Endothelial cell of umbilical vein (primary cell): ENCODE data around the gene ADGRD1. TPM values are rescaled to one million over a fixed set of nuclear protein-coding genes. Genes with fewer than 3 reads are reported as not detected.

Experiments
- BruUV-seq: library from RNA; stranded (reverse); fragments of 400-500 nt; replicated peaks from 2 replicates; lab custom pipeline; 2021; lab: Mats Ljungman, UMichigan
- CTCF ChIA-PET: fragments of 300-600, 350-600 bp; sonication (Branson Sonifier 250); formaldehyde crosslinking; loops from one replicate; lab custom pipeline; 2021; ENCODE audit warnings: antibody characterized with exemption, inconsistent platforms; lab: Charles Lee
- POLR2A ChIA-PET: fragments of 300-600, 350-600 bp; sonication (Branson Sonifier 250); formaldehyde crosslinking; loops from one replicate; lab custom pipeline; 2021; ENCODE audit warnings: antibody characterized with exemption, inconsistent platforms; lab: Charles Lee
- DNase-seq: peaks from one replicate; pipeline ENCODE4 v3.0.0-alpha.2; 2011; ENCODE audit warnings: low read depth, low spot score
- FAIRE-seq: peaks from 2 replicates; lab custom pipeline; 2011; peaks lifted over from hg19 to GRCh38; lab: Jason Lieb, UNC
- H2AFZ ChIP-seq: 2 replicates; pipeline ENCODE4 v1.6.0; 2012; ENCODE audit warnings: low read depth, low read length, control low read depth, inconsistent platforms
- H3K27ac ChIP-seq: 2 replicates; pipeline ENCODE4 v1.5.1; 2011; ENCODE audit warnings: low read depth, mild to moderate bottlenecking, control low read depth, low read length, moderate library complexity; ENCODE audit not compliant: insufficient read depth
- H3K27me3 ChIP-seq, 2 experiments: 2 replicates each; pipeline versions ENCODE4 v1.6.0 to v1.6.1; 2011; ENCODE audit warnings: low read length in 2 of 2, mixed read lengths in 1 of 2; ENCODE audit not compliant: control insufficient read depth in 2 of 2, insufficient read depth in 2 of 2
- H3K36me3 ChIP-seq, 2 experiments: 2 replicates in 1 of 2; 3 replicates in 1 of 2; pipeline ENCODE4 v1.5.1; 2011; ENCODE audit warnings: low read length in 2 of 2, mild to moderate bottlenecking in 1 of 2, moderate library complexity in 1 of 2; ENCODE audit not compliant: control insufficient read depth in 2 of 2, insufficient read depth in 2 of 2; ENCODE audit errors: extremely low read depth in 1 of 2
- H3K4me1 ChIP-seq: 3 replicates; pipeline ENCODE4 v1.5.1; 2011; ENCODE audit warnings: mild to moderate bottlenecking, low read length; ENCODE audit not compliant: control insufficient read depth, insufficient read depth; ENCODE audit errors: extremely low read depth
- H3K4me2 ChIP-seq: 2 replicates; pipeline ENCODE4 v1.6.1; 2011; ENCODE audit warnings: low read length, control low read depth, mixed read lengths; ENCODE audit not compliant: insufficient read depth
- H3K4me3 ChIP-seq, 3 experiments: fragments of 200-600 bp in 1 of 3; sonication (generic), shearing (Covaris generic) in 1 of 3; replicated peaks in 1 of 3; 2 replicates each; pipeline ENCODE4 v1.5.1; 2011 to 2016; ENCODE audit warnings: control low read depth in 3 of 3, low read length in 3 of 3, mild to moderate bottlenecking in 2 of 3, inconsistent platforms in 1 of 3, low read depth in 1 of 3, moderate library complexity in 1 of 3; ENCODE audit not compliant: insufficient read depth in 1 of 3
- H3K79me2 ChIP-seq: 2 replicates; pipeline ENCODE4 v1.6.0; 2012; ENCODE audit warnings: low read length, inconsistent platforms; ENCODE audit not compliant: control insufficient read depth, insufficient read depth
- H3K9ac ChIP-seq: replicated peaks from 2 replicates; pipeline ENCODE3; 2011; ENCODE audit warnings: low read length, control low read depth; ENCODE audit not compliant: insufficient read depth; ENCODE audit errors: extremely low read depth
- H3K9me1 ChIP-seq: replicated peaks from 3 replicates; pipeline ENCODE4 v1.6.0; 2011; ENCODE audit warnings: mild to moderate bottlenecking, low read length; ENCODE audit not compliant: control insufficient read depth, insufficient read depth; ENCODE audit errors: extremely low read depth
- H3K9me3 ChIP-seq: replicated peaks from 2 replicates; pipeline ENCODE4 v1.5.1; 2012; ENCODE audit warnings: low read length, inconsistent platforms; ENCODE audit not compliant: control insufficient read depth, insufficient read depth
- H4K20me1 ChIP-seq: replicated peaks from 2 replicates; pipeline ENCODE3; 2011; ENCODE audit warnings: mild to moderate bottlenecking, low read length; ENCODE audit not compliant: control insufficient read depth, insufficient read depth; ENCODE audit errors: extremely low read depth
- CTCF ChIP-seq, 2 donors: IDR thresholded peaks; 1 replicate in 1 of 2; 2 replicates in 1 of 2; pipeline ENCODE4 v1.5.1; 2011; ENCODE audit warnings: low read length in 2 of 2, mild to moderate bottlenecking in 2 of 2, moderate library complexity in 2 of 2, control low read depth in 1 of 2, inconsistent platforms in 1 of 2, low read depth in 1 of 2; ENCODE audit not compliant: insufficient read depth in 1 of 2; ENCODE audit errors: extremely low read depth in 1 of 2
- EZH2 ChIP-seq: IDR thresholded peaks from 2 replicates; pipeline ENCODE4 v1.6.1; 2012; ENCODE audit warnings: borderline replicate concordance, low read depth, mild to moderate bottlenecking, moderate library complexity, low read length, inconsistent platforms; ENCODE audit not compliant: severe bottlenecking
- FOS ChIP-seq: IDR thresholded peaks from 2 replicates; pipeline ENCODE4 v1.6.1; 2011; ENCODE audit warnings: mild to moderate bottlenecking, low read length, moderate library complexity, borderline replicate concordance; ENCODE audit not compliant: insufficient read depth
- GATA2 ChIP-seq: IDR thresholded peaks from 2 replicates; pipeline ENCODE4 v1.7.0; 2011; ENCODE audit warnings: low read depth, mild to moderate bottlenecking, moderate library complexity, mixed read lengths, low read length; ENCODE audit not compliant: insufficient read length, insufficient read depth
- JUN ChIP-seq: IDR thresholded peaks from 2 replicates; pipeline ENCODE4 v1.6.1; 2011; ENCODE audit warnings: borderline replicate concordance, low read depth; ENCODE audit not compliant: insufficient read length, insufficient read depth
- MAX ChIP-seq: IDR thresholded peaks from 2 replicates; pipeline ENCODE4 v1.6.1; 2011; ENCODE audit not compliant: insufficient read depth, insufficient read length
- MYC ChIP-seq: IDR thresholded peaks from one replicate; pipeline ENCODE4 v1.6.1; 2011; ENCODE audit warnings: mild to moderate bottlenecking, low read depth, low read length
- POLR2A ChIP-seq: IDR thresholded peaks from 2 replicates; pipeline ENCODE4 v1.6.1; 2012; ENCODE audit warnings: low read depth, mild to moderate bottlenecking, control low read depth, low read length
- POLR2AphosphoS5 ChIP-seq: IDR thresholded peaks from 2 replicates; pipeline ENCODE4 v1.6.1; 2012; ENCODE audit warnings: low read depth, mild to moderate bottlenecking, control low read depth, low read length, moderate library complexity; ENCODE audit not compliant: insufficient read depth
- dilution Hi-C: fragments of 300-500 bp; cut with MboI; formaldehyde crosslinking; loops from one replicate; pipeline ENCODE4 v1.15.0; 2019; ENCODE audit warnings: low sequenced_read_pairs; ENCODE audit not compliant: extremely low pct_ligation_motif_present
- intact Hi-C: fragments of 100-400 bp; cut with micrococcal nuclease; formaldehyde crosslinking; loops from one replicate; pipeline ENCODE4 v1.10.0; 2022
- polyA plus RNA-seq, 4 experiments: library from polyadenylated mRNA; depleted of rRNA in 3 of 4; stranded (reverse) in 3 of 4; unstranded in 1 of 4; fragments of >200 nt; gene quantifications; 2 replicates each; pipeline versions ENCODE4 v1.2.1 to v1.2.3, GENCODE V29; 2011 to 2012; ENCODE audit warnings: missing spikeins in 1 of 4
- total RNA-seq: library from RNA; stranded (reverse); gene quantifications from 2 replicates; pipeline ENCODE4 v1.2.3, GENCODE V29; 2021

The ADGRD1 gene
- total and polyA plus RNA-seq, 2 donors (not counting 3 experiments of a cell fraction or from before 2014, with no cell fraction given) = 0.07 TPM; not detected in 1

- peak; percentile 6 for DNase-seq
- no peaks in the 10 kb centered on the region for H3K4me1 ChIP-seq
- TF ChIP-seq CTCF (IDR thresholded peaks at IDR 0.05; ENCODE audit: extremely low read depth in 1 of 2, insufficient read depth in 1 of 2, low read depth in 1 of 2, low read length in 2 of 2) (peak; percentile 43 to 46), EZH2 (no peak), POLR2AphosphoS5 (no peak), MYC (no peak)
- no TSS peak for BruUV-seq
- ChIA-PET CTCF (no interaction called here), POLR2A (no interaction called here)
- H3K9me1 ChIP-seq = no peaks in the 10 kb centered on the region
- H2AFZ ChIP-seq = no peak overlapping the region
- no peak overlapping the region for H3K9ac ChIP-seq
- dilution Hi-C loops (no loop called here), intact Hi-C loops (loop anchor here (2.0 kb wide), 2 partner anchors 216 to 914 kb away; no protein-coding TSS in a partner anchor)
- no peaks in the 10 kb centered on the region for H4K20me1 ChIP-seq
- H3K9me3 ChIP-seq = no peaks in the 10 kb centered on the region
- H3K27me3 ChIP-seq = no peaks in the 10 kb centered on the region
- no peaks in the 10 kb centered on the region for H3K79me2 ChIP-seq
- no peak overlapping the region for H3K27ac ChIP-seq
- H3K4me3 ChIP-seq = no peak overlapping the region
- no peak for FAIRE-seq
- no peaks in the 10 kb centered on the region for H3K36me3 ChIP-seq
- no peak overlapping the region for H3K4me2 ChIP-seq
Measured at GRCh38 chr12:130916241-130916911, 37.3 kb upstream of the ADGRD1 start.

GRCh38 chr12:130917607-130918006, 36.1 kb upstream of the ADGRD1 start:
- no TSS peak for BruUV-seq
- H3K27me3 ChIP-seq = no peaks in the 10 kb centered on the region
- H3K4me2 ChIP-seq = no peak overlapping the region
- H3K9ac ChIP-seq = no peak overlapping the region
- POLR2A ChIA-PET = no interaction called here
- FAIRE-seq = no peak
- dilution Hi-C loops = no loop called here
- H3K27ac ChIP-seq = no peak overlapping the region
- H3K9me1 ChIP-seq = no peaks in the 10 kb centered on the region
- H3K9me3 ChIP-seq = no peaks in the 10 kb centered on the region
- no peak overlapping the region for H2AFZ ChIP-seq
- H3K4me1 ChIP-seq = no peaks in the 10 kb centered on the region
- DNase-seq = no peak
- no peak overlapping the region for H3K4me3 ChIP-seq
- H3K79me2 ChIP-seq = no peaks in the 10 kb centered on the region
- H3K36me3 ChIP-seq = no peaks in the 10 kb centered on the region
- intact Hi-C loops = loop anchor here (2.0 kb wide), 2 partner anchors 215 to 913 kb away; no protein-coding TSS in a partner anchor
- TF ChIP-seq CTCF (IDR thresholded peaks at IDR 0.05; ENCODE audit: extremely low read depth in 1 of 2, insufficient read depth in 1 of 2, low read depth in 1 of 2, low read length in 2 of 2) (no peak), FOS (no peak), EZH2 (no peak), POLR2AphosphoS5 (no peak), MAX (no peak), POLR2A (no peak), JUN (no peak), GATA2 (no peak), MYC (no peak)
- H4K20me1 ChIP-seq = no peaks in the 10 kb centered on the region
- CTCF ChIA-PET = no interaction called here
